Measurements from ENCODE around the gene DNHD1. TPM values are rescaled to one million over a fixed set of nuclear protein-coding genes. Genes with fewer than 3 reads are reported as not detected.

The DNHD1 gene
- total and polyA plus RNA-seq, 9 of the 15 experiments (the other 6 are each of a cell fraction or from before 2014, with no cell fraction given) = 0.82 to 9.7 (median 3.8) TPM

DNA sequence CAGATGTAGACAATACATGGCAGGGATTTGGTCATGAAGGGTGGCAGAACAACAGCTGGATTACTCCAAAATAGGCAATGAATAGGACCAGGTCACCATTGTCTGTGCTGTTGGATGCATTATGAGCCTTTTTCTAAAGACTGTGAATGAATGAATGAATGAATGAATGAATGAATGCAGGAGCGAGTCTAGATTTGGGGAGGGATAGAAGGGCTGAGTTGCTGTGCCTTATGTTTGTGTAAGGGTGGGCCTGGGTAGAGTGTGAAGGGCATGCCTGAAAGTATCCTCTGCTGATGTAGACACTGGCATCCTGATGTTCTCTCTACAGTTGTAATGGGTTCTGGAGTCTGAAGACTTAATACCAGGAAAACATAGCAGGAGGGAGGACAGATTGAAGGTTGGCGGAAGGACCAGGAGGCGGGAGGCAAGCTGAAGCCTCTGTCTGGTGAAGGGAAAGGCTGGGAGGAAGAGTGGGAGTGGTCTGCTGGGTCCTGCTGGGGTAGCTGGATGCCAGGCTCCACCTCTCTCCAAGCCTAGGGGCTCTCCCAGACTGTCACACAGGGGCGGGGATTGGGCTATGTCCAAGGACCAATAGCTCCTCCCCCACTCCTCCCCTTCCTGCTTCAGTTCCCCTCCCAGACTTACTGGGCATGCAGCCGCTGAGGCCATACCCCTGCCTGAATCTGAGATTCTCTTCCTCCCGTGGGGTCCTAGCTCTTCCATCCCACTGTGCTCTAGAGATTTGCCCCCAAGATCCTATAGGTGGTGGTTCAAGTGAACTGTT lies 28.2 kb upstream of the DNHD1 start (continued):
- TF ChIP-seq, protein P1, sequence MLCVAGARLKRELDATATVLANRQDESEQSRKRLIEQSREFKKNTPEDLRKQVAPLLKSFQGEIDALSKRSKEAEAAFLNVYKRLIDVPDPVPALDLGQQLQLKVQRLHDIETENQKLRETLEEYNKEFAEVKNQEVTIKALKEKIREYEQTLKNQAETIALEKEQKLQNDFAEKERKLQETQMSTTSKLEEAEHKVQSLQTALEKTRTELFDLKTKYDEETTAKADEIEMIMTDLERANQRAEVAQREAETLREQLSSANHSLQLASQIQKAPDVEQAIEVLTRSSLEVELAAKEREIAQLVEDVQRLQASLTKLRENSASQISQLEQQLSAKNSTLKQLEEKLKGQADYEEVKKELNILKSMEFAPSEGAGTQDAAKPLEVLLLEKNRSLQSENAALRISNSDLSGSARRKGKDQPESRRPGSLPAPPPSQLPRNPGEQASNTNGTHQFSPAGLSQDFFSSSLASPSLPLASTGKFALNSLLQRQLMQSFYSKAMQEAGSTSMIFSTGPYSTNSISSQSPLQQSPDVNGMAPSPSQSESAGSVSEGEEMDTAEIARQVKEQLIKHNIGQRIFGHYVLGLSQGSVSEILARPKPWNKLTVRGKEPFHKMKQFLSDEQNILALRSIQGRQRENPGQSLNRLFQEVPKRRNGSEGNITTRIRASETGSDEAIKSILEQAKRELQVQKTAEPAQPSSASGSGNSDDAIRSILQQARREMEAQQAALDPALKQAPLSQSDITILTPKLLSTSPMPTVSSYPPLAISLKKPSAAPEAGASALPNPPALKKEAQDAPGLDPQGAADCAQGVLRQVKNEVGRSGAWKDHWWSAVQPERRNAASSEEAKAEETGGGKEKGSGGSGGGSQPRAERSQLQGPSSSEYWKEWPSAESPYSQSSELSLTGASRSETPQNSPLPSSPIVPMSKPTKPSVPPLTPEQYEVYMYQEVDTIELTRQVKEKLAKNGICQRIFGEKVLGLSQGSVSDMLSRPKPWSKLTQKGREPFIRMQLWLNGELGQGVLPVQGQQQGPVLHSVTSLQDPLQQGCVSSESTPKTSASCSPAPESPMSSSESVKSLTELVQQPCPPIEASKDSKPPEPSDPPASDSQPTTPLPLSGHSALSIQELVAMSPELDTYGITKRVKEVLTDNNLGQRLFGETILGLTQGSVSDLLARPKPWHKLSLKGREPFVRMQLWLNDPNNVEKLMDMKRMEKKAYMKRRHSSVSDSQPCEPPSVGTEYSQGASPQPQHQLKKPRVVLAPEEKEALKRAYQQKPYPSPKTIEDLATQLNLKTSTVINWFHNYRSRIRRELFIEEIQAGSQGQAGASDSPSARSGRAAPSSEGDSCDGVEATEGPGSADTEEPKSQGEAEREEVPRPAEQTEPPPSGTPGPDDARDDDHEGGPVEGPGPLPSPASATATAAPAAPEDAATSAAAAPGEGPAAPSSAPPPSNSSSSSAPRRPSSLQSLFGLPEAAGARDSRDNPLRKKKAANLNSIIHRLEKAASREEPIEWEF (CRISPR knock-in tag; IDR thresholded peaks at IDR 0.05) = no peak
- no peak for TF ChIP-seq CBX8 (IDR thresholded peaks at IDR 0.05; ENCODE audit: borderline replicate concordance, extremely low read depth, low read depth, low read length, poor library complexity, severe bottlenecking)
- TF ChIP-seq EGR1 (conservative IDR thresholded peaks at IDR 0.05) = no peak
- TF ChIP-seq, protein P2, sequence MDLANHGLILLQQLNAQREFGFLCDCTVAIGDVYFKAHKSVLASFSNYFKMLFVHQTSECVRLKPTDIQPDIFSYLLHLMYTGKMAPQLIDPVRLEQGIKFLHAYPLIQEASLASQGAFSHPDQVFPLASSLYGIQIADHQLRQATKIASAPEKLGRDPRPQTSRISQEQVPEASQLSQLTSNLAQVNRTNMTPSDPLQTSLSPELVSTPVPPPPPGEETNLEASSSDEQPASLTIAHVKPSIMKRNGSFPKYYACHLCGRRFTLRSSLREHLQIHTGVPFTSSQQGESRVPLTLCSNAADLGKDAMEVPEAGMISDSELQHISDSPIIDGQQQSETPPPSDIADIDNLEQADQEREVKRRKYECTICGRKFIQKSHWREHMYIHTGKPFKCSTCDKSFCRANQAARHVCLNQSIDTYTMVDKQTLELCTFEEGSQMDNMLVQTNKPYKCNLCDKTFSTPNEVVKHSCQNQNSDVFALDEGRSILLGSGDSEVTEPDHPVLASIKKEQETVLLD (IDR thresholded peaks at IDR 0.05) = no peak
- TF ChIP-seq ZC3H8 (IDR thresholded peaks at IDR 0.05) = no peak
- TF ChIP-seq, protein P3, sequence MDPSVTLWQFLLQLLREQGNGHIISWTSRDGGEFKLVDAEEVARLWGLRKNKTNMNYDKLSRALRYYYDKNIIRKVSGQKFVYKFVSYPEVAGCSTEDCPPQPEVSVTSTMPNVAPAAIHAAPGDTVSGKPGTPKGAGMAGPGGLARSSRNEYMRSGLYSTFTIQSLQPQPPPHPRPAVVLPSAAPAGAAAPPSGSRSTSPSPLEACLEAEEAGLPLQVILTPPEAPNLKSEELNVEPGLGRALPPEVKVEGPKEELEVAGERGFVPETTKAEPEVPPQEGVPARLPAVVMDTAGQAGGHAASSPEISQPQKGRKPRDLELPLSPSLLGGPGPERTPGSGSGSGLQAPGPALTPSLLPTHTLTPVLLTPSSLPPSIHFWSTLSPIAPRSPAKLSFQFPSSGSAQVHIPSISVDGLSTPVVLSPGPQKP (CRISPR knock-in tag; IDR thresholded peaks at IDR 0.05) = no peak
- TF ChIP-seq, protein P4, sequence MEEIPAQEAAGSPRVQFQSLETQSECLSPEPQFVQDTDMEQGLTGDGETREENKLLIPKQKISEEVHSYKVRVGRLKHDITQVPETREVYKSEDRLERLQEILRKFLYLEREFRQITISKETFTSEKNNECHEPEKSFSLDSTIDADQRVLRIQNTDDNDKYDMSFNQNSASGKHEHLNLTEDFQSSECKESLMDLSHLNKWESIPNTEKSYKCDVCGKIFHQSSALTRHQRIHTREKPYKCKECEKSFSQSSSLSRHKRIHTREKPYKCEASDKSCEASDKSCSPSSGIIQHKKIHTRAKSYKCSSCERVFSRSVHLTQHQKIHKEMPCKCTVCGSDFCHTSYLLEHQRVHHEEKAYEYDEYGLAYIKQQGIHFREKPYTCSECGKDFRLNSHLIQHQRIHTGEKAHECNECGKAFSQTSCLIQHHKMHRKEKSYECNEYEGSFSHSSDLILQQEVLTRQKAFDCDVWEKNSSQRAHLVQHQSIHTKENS (CRISPR knock-in tag; IDR thresholded peaks at IDR 0.05) = no peak
- no peak for TF ChIP-seq ZNF224 (CRISPR knock-in tag; IDR thresholded peaks at IDR 0.05)
- no peak for TF ChIP-seq SP2 (IDR thresholded peaks at IDR 0.05; ENCODE audit: extremely low read depth, low read depth, low read length, poor library complexity, severe bottlenecking)
- no peak for TF ChIP-seq SRSF1 (IDR thresholded peaks at IDR 0.05; ENCODE audit: low read depth, low read length)
- TF ChIP-seq, protein P5, sequence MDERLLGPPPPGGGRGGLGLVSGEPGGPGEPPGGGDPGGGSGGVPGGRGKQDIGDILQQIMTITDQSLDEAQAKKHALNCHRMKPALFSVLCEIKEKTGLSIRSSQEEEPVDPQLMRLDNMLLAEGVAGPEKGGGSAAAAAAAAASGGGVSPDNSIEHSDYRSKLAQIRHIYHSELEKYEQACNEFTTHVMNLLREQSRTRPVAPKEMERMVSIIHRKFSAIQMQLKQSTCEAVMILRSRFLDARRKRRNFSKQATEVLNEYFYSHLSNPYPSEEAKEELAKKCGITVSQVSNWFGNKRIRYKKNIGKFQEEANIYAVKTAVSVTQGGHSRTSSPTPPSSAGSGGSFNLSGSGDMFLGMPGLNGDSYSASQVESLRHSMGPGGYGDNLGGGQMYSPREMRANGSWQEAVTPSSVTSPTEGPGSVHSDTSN (CRISPR knock-in tag; IDR thresholded peaks at IDR 0.05; ENCODE audit: low read depth) = no peak
- TF ChIP-seq, protein P5 (tag; conservative IDR thresholded peaks at IDR 0.05; ENCODE audit: low read depth) = no peak
